Vagina (tissue), 2 donors: ENCODE data around the gene URI1. TPM values are rescaled to one million over a fixed set of nuclear protein-coding genes. Genes with fewer than 3 reads are reported as not detected.

ENCODE experiments used
- DNase-seq, 2 donors: peaks; one replicate each; pipeline ENCODE4 v3.0.0-alpha.2; 2017; ENCODE audit errors: extremely low spot score in 2 of 2
- H3K27ac ChIP-seq: fragments of 200-600 bp; sonication (generic); one replicate; pipeline ENCODE4 v1.5.1; 2019
- H3K27me3 ChIP-seq: fragments of 200-600 bp; sonication (generic); one replicate; pipeline ENCODE4 v1.5.1; 2019
- H3K36me3 ChIP-seq, 2 donors: fragments of 200-600 bp; sonication (generic); one replicate each; pipeline ENCODE4 v1.5.1; 2017 to 2019
- H3K4me1 ChIP-seq: fragments of 200-600 bp; sonication (generic); one replicate; pipeline ENCODE4 v1.5.1; 2019
- H3K4me3 ChIP-seq, 2 donors: fragments of 200-600 bp; sonication (generic); 1 replicate in 1 of 2; 2 replicates in 1 of 2; pipeline ENCODE4 v1.5.1; 2016 to 2019
- H3K9me3 ChIP-seq: fragments of 200-600 bp; sonication (generic); one replicate; pipeline ENCODE4 v1.5.1; 2019
- CTCF ChIP-seq, 3 experiments: fragments of 450-650 bp in 2 of 3; fragments of 200-600 bp in 1 of 3; sonication (generic) in 1 of 3; IDR thresholded peaks; one replicate each; pipeline ENCODE4 v1.5.1; 2017 to 2019; ENCODE audit warnings: antibody characterized with exemption in 3 of 3, mild to moderate bottlenecking in 2 of 3, moderate library complexity in 2 of 3
- POLR2A ChIP-seq, 2 donors: fragments of 450-650 bp; IDR thresholded peaks; one replicate each; pipeline ENCODE4 v1.6.1; 2017; ENCODE audit warnings: antibody characterized with exemption in 2 of 2, mild to moderate bottlenecking in 2 of 2, moderate library complexity in 2 of 2
- POLR2AphosphoS5 ChIP-seq, 2 donors: sonication (generic); formaldehyde crosslinking; IDR thresholded peaks; one replicate each; pipeline ENCODE4 v1.9.0; 2017; ENCODE audit warnings: antibody characterized with exemption in 2 of 2, mild to moderate bottlenecking in 2 of 2, low read depth in 1 of 2; ENCODE audit not compliant: insufficient read depth in 1 of 2
- intact Hi-C: fragments of 100-400 bp; cut with DNase I; formaldehyde crosslinking; loops from one replicate; pipeline ENCODE4 v1.15.1; 2023
- total RNA-seq: library from RNA; depleted of rRNA; stranded (reverse); fragments of >200 nt; gene quantifications from one replicate; pipeline ENCODE4 v1.2.3, GENCODE V29; 2016

Gene URI1
- total RNA-seq, 1 donor from 2014 or later: 39.8 TPM

DNA sequence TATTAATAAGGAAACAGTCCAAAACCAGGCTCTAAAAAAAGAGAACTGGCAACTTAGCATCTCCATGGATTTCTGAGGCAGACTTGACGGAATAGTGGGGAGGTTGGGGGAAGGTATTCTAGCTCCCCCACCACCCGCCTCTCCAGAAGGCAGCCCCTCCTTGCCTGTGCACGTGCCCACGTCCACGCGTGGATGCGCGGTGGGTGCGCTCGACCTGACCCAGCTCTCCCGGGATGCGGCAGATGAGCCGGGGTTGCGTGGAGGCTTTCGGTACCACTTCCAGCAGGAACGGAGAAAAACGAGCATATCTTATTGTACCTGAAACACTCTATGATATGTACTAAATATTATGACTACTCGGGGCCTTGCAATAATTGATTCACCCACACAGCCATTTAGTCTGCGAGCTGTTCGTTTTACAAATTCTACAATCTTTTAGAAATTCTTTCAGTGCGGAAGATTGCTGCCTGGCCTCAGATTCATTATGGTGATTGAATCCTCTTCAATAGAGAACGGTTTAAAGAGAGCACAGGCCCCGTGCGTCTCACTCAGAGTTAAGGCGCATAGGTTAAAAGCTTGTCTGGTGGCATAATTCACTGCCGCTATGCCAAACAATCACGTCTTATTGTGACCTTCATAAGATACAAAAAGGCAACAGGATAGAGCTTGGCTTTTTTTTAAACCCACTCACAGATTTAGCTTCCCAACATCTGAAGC, 117.9 kb downstream of the URI1 start:
- TF ChIP-seq POLR2AphosphoS5 (IDR thresholded peaks at IDR 0.05; ENCODE audit: insufficient read depth in 1 of 2, low read depth in 1 of 2): no peak

DNA sequence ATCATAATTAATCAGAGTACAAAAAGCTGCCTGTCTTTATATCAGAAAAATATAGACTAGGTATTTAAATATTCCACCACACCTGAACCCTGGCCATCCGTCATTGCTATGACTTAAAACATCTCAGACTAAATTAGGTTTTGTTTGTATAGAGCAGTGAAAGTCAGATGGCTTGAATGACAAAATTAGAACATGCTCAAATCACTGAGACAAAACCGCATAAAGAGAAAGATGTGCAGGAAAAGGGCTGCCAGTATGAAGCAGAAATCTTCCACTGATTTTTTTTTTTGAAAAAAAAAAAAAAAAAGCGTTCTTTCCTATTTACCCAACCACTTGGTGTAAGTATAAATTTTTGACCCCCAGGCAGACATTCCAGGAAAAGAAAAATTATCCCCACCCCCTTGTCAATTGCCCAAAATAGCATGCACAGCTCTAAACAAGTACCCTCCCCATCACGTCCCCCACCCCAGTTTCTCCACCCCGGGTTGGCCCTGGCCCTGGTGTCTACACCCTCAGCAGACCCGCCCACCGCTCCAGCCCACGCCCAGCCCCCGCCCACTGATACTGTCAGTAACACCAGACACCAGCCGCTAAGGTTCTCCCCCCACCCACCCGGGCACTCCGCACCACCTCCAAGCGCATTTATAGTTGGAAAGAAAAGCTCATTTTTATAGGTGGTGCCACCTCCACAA, 118.6 kb downstream of the URI1 start:
- no peaks in the 10 kb centered on the region for H3K9me3 ChIP-seq
- peak in 1 of 2 donors; percentile 62 for DNase-seq
- H3K36me3 ChIP-seq: no peaks in the 10 kb centered on the region
- H3K4me3 ChIP-seq: no peak overlapping the region
- no peaks in the 10 kb centered on the region for H3K4me1 ChIP-seq
- no peaks in the 10 kb centered on the region for H3K27me3 ChIP-seq
- intact Hi-C loops: no loop called here
- H3K27ac ChIP-seq: no peak overlapping the region
- TF ChIP-seq POLR2AphosphoS5 (IDR thresholded peaks at IDR 0.05; ENCODE audit: insufficient read depth in 1 of 2, low read depth in 1 of 2) (no peak), CTCF (IDR thresholded peaks at IDR 0.05) (no peak), POLR2A (IDR thresholded peaks at IDR 0.05) (no peak)

More for the DNA sequence above, 117.9 kb downstream of the URI1 start:
- H3K4me1 ChIP-seq: no peaks in the 10 kb centered on the region
- no peaks in the 10 kb centered on the region for H3K27me3 ChIP-seq
- H3K27ac ChIP-seq: no peak overlapping the region
- intact Hi-C loops: no loop called here
- no peak overlapping the region for H3K4me3 ChIP-seq
- H3K36me3 ChIP-seq: no peaks in the 10 kb centered on the region
- DNase-seq: no peak
- H3K9me3 ChIP-seq: no peaks in the 10 kb centered on the region

- H3K27ac ChIP-seq: no peak overlapping the region
- intact Hi-C loops: no loop called here
- H3K4me1 ChIP-seq: no peaks in the 10 kb centered on the region
- peak in 1 of 2 donors; percentile 25 for DNase-seq
- TF ChIP-seq POLR2AphosphoS5 (IDR thresholded peaks at IDR 0.05; ENCODE audit: insufficient read depth in 1 of 2, low read depth in 1 of 2) (no peak), CTCF (IDR thresholded peaks at IDR 0.05) (no peak), POLR2A (IDR thresholded peaks at IDR 0.05) (no peak)
- H3K36me3 ChIP-seq: no peaks in the 10 kb centered on the region
- no peak overlapping the region for H3K4me3 ChIP-seq
- no peaks in the 10 kb centered on the region for H3K27me3 ChIP-seq
- H3K9me3 ChIP-seq: no peaks in the 10 kb centered on the region
These were observed 119.4 kb downstream of the URI1 start for GRCh38 chr19:30061223-30062064.

DNA sequence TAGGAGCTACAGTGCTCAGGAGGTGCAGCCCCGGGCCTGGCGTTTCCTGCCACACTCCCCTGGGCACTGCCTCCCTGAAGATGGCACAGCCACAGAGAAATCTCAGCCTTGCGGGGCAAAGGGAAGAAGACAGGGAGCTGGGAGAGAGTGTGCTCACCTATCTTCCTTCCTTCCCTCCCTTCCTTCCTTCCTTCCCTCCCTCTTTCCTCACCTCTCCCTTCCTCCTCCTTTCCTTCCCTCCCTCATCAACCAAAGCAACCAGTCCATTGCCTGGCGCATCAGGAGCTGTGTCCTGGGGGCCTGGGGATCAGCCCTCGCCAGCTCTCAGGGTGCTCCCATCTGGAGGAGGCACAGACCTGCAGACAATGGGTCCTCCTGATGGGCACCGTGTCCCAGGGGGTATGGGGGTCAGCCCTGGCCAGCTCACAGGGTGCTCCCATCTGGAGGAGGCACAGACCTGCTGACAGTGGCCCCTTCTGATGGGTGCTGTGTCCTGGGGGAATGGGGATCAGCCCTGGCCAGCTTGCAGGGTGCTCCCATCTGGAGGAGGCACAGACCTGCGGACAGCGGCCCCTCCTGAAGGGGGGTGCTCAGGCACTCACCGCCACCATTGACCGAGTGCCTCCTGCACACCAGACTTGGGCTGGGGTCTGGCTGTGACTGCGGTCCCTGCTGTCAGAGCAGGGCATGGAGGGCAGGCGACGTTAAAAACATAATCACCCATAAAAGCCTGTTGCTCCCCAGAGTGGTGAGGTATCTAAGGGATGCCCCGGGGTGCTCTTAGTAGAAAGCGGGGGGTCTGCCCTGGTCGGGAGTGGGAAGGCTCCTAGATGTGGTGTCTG, 120.2 kb downstream of the URI1 start:
- Histone ChIP-seq H3K27me3 (no peaks in the 10 kb centered on the region), H3K4me3 (no peak overlapping the region), H3K27ac (no peak overlapping the region), H3K9me3 (no peaks in the 10 kb centered on the region), H3K36me3 (no peaks in the 10 kb centered on the region), H3K4me1 (no peaks in the 10 kb centered on the region)
- intact Hi-C loops: no loop called here
- DNase-seq: peak in 1 of 2 donors; percentile 70
- TF ChIP-seq CTCF (IDR thresholded peaks at IDR 0.05) (no peak), POLR2AphosphoS5 (IDR thresholded peaks at IDR 0.05; ENCODE audit: insufficient read depth in 1 of 2, low read depth in 1 of 2) (no peak), POLR2A (IDR thresholded peaks at IDR 0.05) (no peak)
